Liver (tissue), 3 donors: ENCODE data around the gene HEATR5B.

Experiments used
- CTCF ChIP-seq: fragments of 150-350 bp; IDR thresholded peaks from 2 replicates; pipeline ENCODE4 v1.5.1; 2017; ENCODE audit warnings: improper control_type of control experiment, low read depth, low read length; ENCODE audit not compliant: missing input control
- GABPA ChIP-seq, 2 donors: IDR thresholded peaks in 1 of 2; conservative IDR thresholded peaks in 1 of 2; 2 replicates each; pipeline ENCODE4 v1.6.1; 2016; ENCODE audit warnings: antibody characterized with exemption in 2 of 2, mild to moderate bottlenecking in 1 of 2, moderate library complexity in 1 of 2
- RXRA ChIP-seq, 2 donors: IDR thresholded peaks; 2 replicates each; pipeline ENCODE4 v1.6.1; 2017 to 2018; ENCODE audit warnings: antibody characterized with exemption in 2 of 2, mild to moderate bottlenecking in 1 of 2
- TAF1 ChIP-seq: conservative IDR thresholded peaks from 2 replicates; pipeline ENCODE4 v1.6.1; 2016; ENCODE audit warnings: antibody characterized with exemption, mild to moderate bottlenecking
- ZBTB33 ChIP-seq: IDR thresholded peaks from 2 replicates; pipeline ENCODE4 v1.6.1; 2016; ENCODE audit warnings: antibody characterized with exemption
- donor health status: healthy.
- donor health status: healthy.

GRCh38 chr2:37020212-37020886 is 63.8 kb downstream of the HEATR5B start:
- TF ChIP-seq RXRA (IDR thresholded peaks at IDR 0.05) = no peak
- no peak for TF ChIP-seq CTCF
- TF ChIP-seq ZBTB33 = no peak
- no peak for TF ChIP-seq GABPA (IDR thresholded peaks at IDR 0.05 in 1 of 2, conservative IDR thresholded peaks at IDR 0.05 in 1 of 2)
- TF ChIP-seq TAF1 = no peak
